Right kidney (tissue), 1 donor: ENCODE results near the gene FUBP3.
"Not testable (repeated sequence)": the region's sequence is repeated elsewhere in the genome, so short reads cannot be mapped to it uniquely, and the experiment has no call there.

Experiments
- DNase-seq: peaks from one replicate; pipeline ENCODE4 v3.0.0-alpha.2; 2016

FUBP3 gene

GRCh38 chr9:130682421-130683121, 103.2 kb downstream of the FUBP3 start:
- peak; percentile 59 for DNase-seq

- DNase-seq, result no peak
Measured at GRCh38 chr9:130685104-130685503, 105.7 kb downstream of the FUBP3 start.

- not testable (repeated sequence) for DNase-seq
Measured at GRCh38 chr9:130685945-130686344, 106.6 kb downstream of the FUBP3 start.

GRCh38 chr9:130687615-130688014, 108.2 kb downstream of the FUBP3 start:
- no peak for DNase-seq
